ENCODE data around the gene SYNE1.

DNA sequence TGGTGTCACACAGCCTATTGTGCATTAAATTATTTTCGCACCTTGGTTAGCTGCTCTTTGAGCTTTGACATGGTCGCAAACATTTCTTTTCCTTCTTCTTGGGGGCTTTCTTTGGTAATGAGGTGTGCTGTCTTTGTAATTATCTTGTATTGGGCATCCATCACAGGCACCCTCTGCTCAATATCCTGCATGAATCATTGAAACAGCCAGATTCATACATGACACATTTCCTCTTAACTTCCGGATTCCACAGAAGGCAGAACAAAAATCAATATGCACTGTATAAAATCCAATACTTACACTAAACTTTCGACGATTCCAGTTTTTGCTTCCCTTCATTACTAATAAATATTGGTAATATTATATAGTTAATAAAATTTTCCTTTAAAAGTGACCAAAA is 175.6 kb downstream of the SYNE1 start:
- TF ChIP-seq, protein P1, sequence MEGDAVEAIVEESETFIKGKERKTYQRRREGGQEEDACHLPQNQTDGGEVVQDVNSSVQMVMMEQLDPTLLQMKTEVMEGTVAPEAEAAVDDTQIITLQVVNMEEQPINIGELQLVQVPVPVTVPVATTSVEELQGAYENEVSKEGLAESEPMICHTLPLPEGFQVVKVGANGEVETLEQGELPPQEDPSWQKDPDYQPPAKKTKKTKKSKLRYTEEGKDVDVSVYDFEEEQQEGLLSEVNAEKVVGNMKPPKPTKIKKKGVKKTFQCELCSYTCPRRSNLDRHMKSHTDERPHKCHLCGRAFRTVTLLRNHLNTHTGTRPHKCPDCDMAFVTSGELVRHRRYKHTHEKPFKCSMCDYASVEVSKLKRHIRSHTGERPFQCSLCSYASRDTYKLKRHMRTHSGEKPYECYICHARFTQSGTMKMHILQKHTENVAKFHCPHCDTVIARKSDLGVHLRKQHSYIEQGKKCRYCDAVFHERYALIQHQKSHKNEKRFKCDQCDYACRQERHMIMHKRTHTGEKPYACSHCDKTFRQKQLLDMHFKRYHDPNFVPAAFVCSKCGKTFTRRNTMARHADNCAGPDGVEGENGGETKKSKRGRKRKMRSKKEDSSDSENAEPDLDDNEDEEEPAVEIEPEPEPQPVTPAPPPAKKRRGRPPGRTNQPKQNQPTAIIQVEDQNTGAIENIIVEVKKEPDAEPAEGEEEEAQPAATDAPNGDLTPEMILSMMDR (IDR thresholded peaks at IDR 0.05), result no peak
- TF ChIP-seq HDAC2 (IDR thresholded peaks at IDR 0.05), result no peak
- TF ChIP-seq POLR2A (IDR thresholded peaks at IDR 0.05; ENCODE audit: low read length), result no peak
- TF ChIP-seq, protein P2, sequence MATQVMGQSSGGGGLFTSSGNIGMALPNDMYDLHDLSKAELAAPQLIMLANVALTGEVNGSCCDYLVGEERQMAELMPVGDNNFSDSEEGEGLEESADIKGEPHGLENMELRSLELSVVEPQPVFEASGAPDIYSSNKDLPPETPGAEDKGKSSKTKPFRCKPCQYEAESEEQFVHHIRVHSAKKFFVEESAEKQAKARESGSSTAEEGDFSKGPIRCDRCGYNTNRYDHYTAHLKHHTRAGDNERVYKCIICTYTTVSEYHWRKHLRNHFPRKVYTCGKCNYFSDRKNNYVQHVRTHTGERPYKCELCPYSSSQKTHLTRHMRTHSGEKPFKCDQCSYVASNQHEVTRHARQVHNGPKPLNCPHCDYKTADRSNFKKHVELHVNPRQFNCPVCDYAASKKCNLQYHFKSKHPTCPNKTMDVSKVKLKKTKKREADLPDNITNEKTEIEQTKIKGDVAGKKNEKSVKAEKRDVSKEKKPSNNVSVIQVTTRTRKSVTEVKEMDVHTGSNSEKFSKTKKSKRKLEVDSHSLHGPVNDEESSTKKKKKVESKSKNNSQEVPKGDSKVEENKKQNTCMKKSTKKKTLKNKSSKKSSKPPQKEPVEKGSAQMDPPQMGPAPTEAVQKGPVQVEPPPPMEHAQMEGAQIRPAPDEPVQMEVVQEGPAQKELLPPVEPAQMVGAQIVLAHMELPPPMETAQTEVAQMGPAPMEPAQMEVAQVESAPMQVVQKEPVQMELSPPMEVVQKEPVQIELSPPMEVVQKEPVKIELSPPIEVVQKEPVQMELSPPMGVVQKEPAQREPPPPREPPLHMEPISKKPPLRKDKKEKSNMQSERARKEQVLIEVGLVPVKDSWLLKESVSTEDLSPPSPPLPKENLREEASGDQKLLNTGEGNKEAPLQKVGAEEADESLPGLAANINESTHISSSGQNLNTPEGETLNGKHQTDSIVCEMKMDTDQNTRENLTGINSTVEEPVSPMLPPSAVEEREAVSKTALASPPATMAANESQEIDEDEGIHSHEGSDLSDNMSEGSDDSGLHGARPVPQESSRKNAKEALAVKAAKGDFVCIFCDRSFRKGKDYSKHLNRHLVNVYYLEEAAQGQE (IDR thresholded peaks at IDR 0.05), result no peak
- TF ChIP-seq HEYL (CRISPR knock-in tag; IDR thresholded peaks at IDR 0.05), result no peak
- no peak for TF ChIP-seq JUN (IDR thresholded peaks at IDR 0.05)
- no peak for TF ChIP-seq CHD4 (IDR thresholded peaks at IDR 0.05; ENCODE audit: borderline replicate concordance)
- no peak for TF ChIP-seq CEBPB (IDR thresholded peaks at IDR 0.05)
- no peak for TF ChIP-seq BHLHE40 (IDR thresholded peaks at IDR 0.05; ENCODE audit: low read depth, low read length)

Measured in A549 (cell line).